BJ (cell line): ENCODE data around the gene USP3. TPM values are rescaled to one million over a fixed set of nuclear protein-coding genes. Genes with fewer than 3 reads are reported as not detected.

Experiments used
- CTCF ChIA-PET: fragments of 350-600 bp; formaldehyde crosslinking; extraction: SDS; loops from one replicate; lab custom pipeline; 2021; ENCODE audit warnings: antibody characterized with exemption, inconsistent platforms; lab: Yijun Ruan, JAX
- POLR2A ChIA-PET: fragments of 300-600 bp; sonication (Branson Sonifier 250); formaldehyde crosslinking; extraction: SDS; loops from one replicate; lab custom pipeline; 2021; ENCODE audit warnings: antibody characterized with exemption; lab: Charles Lee
- DNase-seq: peaks from one replicate; pipeline ENCODE4 v3.0.0-alpha.2; 2011; ENCODE audit warnings: low read depth
- H3K27me3 ChIP-seq: 2 replicates; pipeline ENCODE4 v1.6.0; 2011; ENCODE audit warnings: low read length; ENCODE audit not compliant: control insufficient read depth, insufficient read depth
- H3K36me3 ChIP-seq: 2 replicates; pipeline ENCODE4 v1.5.1; 2011; ENCODE audit warnings: low read length; ENCODE audit not compliant: control insufficient read depth, insufficient read depth
- H3K4me3 ChIP-seq: 2 replicates; pipeline ENCODE4 v1.5.1; 2011; ENCODE audit warnings: low read depth, mild to moderate bottlenecking, control low read depth, low read length
- polyA plus RNA-seq: library from polyadenylated mRNA; depleted of rRNA; stranded (reverse); fragments of >200 nt; gene quantifications from 2 replicates; pipeline ENCODE4 v1.2.3, GENCODE V29; 2011
- TF ChIP-seq, protein P1 (sequence below): IDR thresholded peaks from 2 replicates; pipeline ENCODE4 v1.5.1; 2011; ENCODE audit warnings: low read depth, mild to moderate bottlenecking, control low read depth, inconsistent platforms, low read length, moderate library complexity; ENCODE audit not compliant: insufficient read depth

The USP3 gene
- polyA plus RNA-seq, 1 experiment = 13.3 TPM

DNA sequence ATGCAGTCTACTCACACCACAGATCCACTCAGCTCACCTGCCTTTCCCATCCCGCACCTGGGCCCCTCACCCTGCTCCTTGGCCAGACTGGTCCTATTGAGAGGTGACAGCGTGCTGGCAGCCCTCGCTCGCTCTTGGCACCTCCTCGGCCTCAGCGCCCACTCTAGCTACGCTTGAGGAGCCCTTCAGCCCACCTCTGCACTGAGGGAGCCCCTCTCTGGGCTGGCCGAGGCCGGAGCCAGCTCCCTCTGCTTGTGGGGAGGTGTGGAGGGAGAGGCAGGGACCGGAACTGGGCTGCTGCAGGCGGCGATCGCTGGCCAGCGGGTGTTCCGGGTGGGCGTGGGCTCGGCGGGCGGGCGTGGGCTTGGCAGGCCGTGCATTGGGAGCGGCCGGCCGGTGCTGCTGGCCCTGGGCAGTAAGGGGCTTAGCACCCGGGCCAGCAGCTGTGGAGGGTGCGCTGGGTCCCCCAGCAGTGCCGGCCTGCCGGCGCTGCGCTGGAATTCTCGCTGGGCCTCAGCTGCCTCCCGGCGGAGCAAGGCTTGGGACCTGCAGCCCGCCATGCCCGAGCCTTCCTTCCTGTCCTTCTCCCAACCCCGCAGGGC lies 45.5 kb upstream of the USP3 start:
- ChIA-PET POLR2A (no interaction called here), CTCF (no interaction called here)
- Histone ChIP-seq H3K36me3 (no peaks in the 10 kb centered on the region), H3K27me3 (no peaks in the 10 kb centered on the region), H3K4me3 (no peak overlapping the region)
- no peak for DNase-seq
- TF ChIP-seq, protein P1, sequence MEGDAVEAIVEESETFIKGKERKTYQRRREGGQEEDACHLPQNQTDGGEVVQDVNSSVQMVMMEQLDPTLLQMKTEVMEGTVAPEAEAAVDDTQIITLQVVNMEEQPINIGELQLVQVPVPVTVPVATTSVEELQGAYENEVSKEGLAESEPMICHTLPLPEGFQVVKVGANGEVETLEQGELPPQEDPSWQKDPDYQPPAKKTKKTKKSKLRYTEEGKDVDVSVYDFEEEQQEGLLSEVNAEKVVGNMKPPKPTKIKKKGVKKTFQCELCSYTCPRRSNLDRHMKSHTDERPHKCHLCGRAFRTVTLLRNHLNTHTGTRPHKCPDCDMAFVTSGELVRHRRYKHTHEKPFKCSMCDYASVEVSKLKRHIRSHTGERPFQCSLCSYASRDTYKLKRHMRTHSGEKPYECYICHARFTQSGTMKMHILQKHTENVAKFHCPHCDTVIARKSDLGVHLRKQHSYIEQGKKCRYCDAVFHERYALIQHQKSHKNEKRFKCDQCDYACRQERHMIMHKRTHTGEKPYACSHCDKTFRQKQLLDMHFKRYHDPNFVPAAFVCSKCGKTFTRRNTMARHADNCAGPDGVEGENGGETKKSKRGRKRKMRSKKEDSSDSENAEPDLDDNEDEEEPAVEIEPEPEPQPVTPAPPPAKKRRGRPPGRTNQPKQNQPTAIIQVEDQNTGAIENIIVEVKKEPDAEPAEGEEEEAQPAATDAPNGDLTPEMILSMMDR = no peak

- ChIA-PET POLR2A (no interaction called here), CTCF (interaction anchor here (0.9 kb wide), 1 partner anchor 22 kb away, joined by 3 read pairs; no protein-coding TSS in a partner anchor)
- no peaks in the 10 kb centered on the region for H3K27me3 ChIP-seq
- H3K36me3 ChIP-seq = no peaks in the 10 kb centered on the region
- DNase-seq = no peak
- no peak overlapping the region for H3K4me3 ChIP-seq
- TF ChIP-seq, protein P1 = no peak
Observed at GRCh38 chr15:63460210-63461155, 43.9 kb upstream of the USP3 start.

DNA sequence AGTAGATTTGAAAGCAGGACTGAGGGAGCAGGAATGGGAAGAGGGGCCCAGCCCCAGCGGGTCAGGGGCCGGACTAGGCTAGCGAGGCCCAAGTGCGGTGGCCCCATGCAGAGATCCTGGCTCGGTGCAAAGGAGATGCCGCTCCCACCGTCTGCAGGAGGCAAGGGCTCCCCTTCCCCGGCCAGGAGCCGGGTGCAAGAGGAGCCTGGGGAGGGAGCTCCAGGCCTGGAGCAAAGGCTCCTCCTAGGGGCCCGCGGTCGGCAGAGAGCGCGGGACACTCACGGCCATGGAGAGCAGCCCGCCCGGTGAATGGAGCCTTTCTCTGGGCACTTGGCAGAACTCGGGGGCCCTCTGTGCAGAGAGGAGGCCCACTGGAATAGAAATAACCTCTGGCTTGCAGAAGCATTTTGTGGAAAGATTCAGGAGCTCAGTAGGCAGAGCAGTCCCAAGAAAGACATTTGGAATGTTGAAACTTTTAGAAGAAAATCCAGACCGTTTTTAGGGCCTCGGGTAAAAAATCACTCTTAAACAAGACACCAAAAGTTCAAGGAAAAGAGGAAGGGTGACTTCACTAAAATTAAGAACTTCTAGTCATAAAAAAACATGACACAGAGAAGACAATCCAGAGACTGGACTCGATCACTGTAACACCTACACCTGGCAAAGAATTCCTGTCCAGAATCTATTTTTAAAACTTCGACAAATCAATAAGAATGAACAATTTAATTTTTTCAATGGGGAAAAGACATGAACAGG lies 43.0 kb upstream of the USP3 start:
- Histone ChIP-seq H3K4me3 (no peak overlapping the region), H3K36me3 (no peaks in the 10 kb centered on the region), H3K27me3 (no peaks in the 10 kb centered on the region)
- no peak for DNase-seq
- POLR2A ChIA-PET = interaction anchor here (0.6 kb wide), 1 partner anchor 215 kb away, joined by 3 read pairs; no protein-coding TSS in a partner anchor
- TF ChIP-seq, protein P1 = no peak
- CTCF ChIA-PET = interaction anchor here (0.9 kb wide), 1 partner anchor 23 kb away, joined by 3 read pairs; no protein-coding TSS in a partner anchor

DNA sequence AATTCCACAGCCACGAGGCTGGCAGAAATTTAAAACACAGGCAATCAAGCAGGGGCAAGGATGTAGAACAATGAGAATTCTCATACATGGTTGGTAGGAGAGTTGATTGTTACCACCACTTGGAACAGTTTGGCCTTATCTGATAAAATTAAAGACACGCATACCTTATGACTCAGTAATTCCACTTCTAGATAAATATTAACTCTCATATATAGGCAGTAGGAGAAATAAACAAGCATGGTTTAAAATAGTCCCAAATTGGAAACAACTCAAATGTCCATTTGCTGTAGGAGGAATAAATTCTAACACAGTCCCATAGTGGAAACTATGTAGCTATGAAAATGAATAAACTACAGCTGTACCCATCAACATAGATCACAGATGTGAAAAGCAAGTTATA lies 42.3 kb upstream of the USP3 start:
- TF ChIP-seq, protein P1 = no peak
- no peaks in the 10 kb centered on the region for H3K36me3 ChIP-seq
- ChIA-PET POLR2A (interaction anchor here (0.6 kb wide), 1 partner anchor 214 kb away, joined by 3 read pairs; no protein-coding TSS in a partner anchor), CTCF (interaction anchor here (0.6 to 1.2 kb wide), 2 partner anchors 26 to 91 kb away, joined by 3 to 4 read pairs; no protein-coding TSS in a partner anchor)
- H3K27me3 ChIP-seq = no peaks in the 10 kb centered on the region
- no peak overlapping the region for H3K4me3 ChIP-seq
- no peak for DNase-seq
